Smooth muscle cell (in vitro differentiated cells): ENCODE measurements around the gene BDKRB2. TPM values are rescaled to one million over a fixed set of nuclear protein-coding genes. Genes with fewer than 3 reads are reported as not detected.

Experiments used
- DNase-seq: peaks from one replicate; lab custom pipeline; 2025; ENCODE audit not compliant: unreplicated experiment; lab: John Stamatoyannopoulos, UW
- H2AFZ ChIP-seq: fragments of 200-600 bp; sonication (generic); 2 replicates; pipeline ENCODE4 v1.6.0; 2016; ENCODE audit warnings: antibody characterized with exemption, low read depth, mild to moderate bottlenecking
- H3F3A ChIP-seq: fragments of 200-600 bp; sonication (generic); 2 replicates; pipeline ENCODE4 v1.6.0; 2017; ENCODE audit warnings: antibody characterized with exemption, low read depth
- H3K27ac ChIP-seq: fragments of 200-600 bp; sonication (generic); 2 replicates; pipeline ENCODE4 v1.5.1; 2016; ENCODE audit warnings: low read depth, mild to moderate bottlenecking
- H3K27me3 ChIP-seq: fragments of 200-600 bp; sonication (generic); 2 replicates; pipeline ENCODE4 v1.6.1; 2016; ENCODE audit warnings: low read depth, mild to moderate bottlenecking
- H3K36me3 ChIP-seq: fragments of 200-600 bp; sonication (generic); 2 replicates; pipeline ENCODE4 v1.5.1; 2016; ENCODE audit warnings: low read depth
- H3K4me1 ChIP-seq: fragments of 200-600 bp; sonication (generic); 2 replicates; pipeline ENCODE4 v1.5.1; 2016; ENCODE audit warnings: low read depth
- H3K4me2 ChIP-seq: fragments of 200-600 bp; sonication (generic); 2 replicates; pipeline ENCODE4 v1.6.0; 2016; ENCODE audit warnings: mild to moderate bottlenecking
- H3K4me3 ChIP-seq: fragments of 200-600 bp; sonication (generic); 2 replicates; pipeline ENCODE4 v1.5.1; 2016; ENCODE audit warnings: mild to moderate bottlenecking
- H3K79me2 ChIP-seq: fragments of 200-600 bp; sonication (generic); 2 replicates; pipeline ENCODE4 v1.6.0; 2016; ENCODE audit warnings: low read depth, mild to moderate bottlenecking
- H3K9ac ChIP-seq: fragments of 200-600 bp; sonication (generic); 2 replicates; pipeline ENCODE4 v1.6.0; 2016; ENCODE audit warnings: low read depth
- H3K9me3 ChIP-seq: fragments of 200-600 bp; sonication (generic); replicated peaks from 2 replicates; pipeline ENCODE4 v1.5.1; 2016; ENCODE audit warnings: low read depth
- H4K20me1 ChIP-seq: fragments of 200-600 bp; sonication (generic); 2 replicates; pipeline ENCODE4 v1.6.0; 2016; ENCODE audit warnings: low read depth
- WGBS: methylation state at CpG from one replicate; pipeline ENCODE4 v1.1.7; 2016; ENCODE audit warnings: low lambda C conversion rate; 5-methylcytosine and 5-hydroxymethylcytosine counted together
- polyA plus RNA-seq: library from polyadenylated mRNA; unstranded; fragments of >200 nt; fragmentation: Nextera tagmentation; extraction: Ambion mirVana; gene quantifications from 2 replicates; pipeline ENCODE4 v1.2.1, GENCODE V29; 2016
- total RNA-seq: library from RNA; depleted of rRNA; stranded (reverse); fragments of >200 nt; gene quantifications from 2 replicates; pipeline ENCODE4 v1.2.3, GENCODE V29; 2014
- TF ChIP-seq, protein P1 (sequence below): fragments of 200-600 bp; sonication (generic); IDR thresholded peaks from 2 replicates; pipeline ENCODE4 v1.5.1; 2017; ENCODE audit warnings: borderline replicate concordance, mild to moderate bottlenecking, antibody characterized with exemption; ENCODE audit not compliant: insufficient read depth, poor library complexity, severe bottlenecking

The BDKRB2 gene
- total and polyA plus RNA-seq, 2 experiments from 2014 or later: 10.4 to 16.9 TPM

DNA sequence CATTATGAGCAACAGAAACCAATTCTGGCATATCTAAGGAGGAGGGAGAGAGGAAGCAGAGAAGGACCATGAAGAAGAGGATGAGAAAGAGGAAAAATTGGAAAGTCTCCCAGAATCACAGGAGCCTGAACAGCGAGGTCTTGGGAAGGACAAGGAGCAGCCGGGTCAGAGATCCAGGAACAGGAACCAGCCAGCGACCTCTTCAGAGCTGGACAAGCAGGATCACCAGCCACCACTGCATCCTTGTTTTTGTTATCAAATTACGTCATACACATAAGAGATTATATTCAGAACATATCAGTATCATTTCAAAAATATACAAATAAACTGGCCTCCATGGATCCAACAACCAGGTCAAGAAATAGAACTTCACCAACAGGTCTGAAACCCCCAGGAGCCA, 22.1 kb upstream of the BDKRB2 start:
- TF ChIP-seq, protein P1, sequence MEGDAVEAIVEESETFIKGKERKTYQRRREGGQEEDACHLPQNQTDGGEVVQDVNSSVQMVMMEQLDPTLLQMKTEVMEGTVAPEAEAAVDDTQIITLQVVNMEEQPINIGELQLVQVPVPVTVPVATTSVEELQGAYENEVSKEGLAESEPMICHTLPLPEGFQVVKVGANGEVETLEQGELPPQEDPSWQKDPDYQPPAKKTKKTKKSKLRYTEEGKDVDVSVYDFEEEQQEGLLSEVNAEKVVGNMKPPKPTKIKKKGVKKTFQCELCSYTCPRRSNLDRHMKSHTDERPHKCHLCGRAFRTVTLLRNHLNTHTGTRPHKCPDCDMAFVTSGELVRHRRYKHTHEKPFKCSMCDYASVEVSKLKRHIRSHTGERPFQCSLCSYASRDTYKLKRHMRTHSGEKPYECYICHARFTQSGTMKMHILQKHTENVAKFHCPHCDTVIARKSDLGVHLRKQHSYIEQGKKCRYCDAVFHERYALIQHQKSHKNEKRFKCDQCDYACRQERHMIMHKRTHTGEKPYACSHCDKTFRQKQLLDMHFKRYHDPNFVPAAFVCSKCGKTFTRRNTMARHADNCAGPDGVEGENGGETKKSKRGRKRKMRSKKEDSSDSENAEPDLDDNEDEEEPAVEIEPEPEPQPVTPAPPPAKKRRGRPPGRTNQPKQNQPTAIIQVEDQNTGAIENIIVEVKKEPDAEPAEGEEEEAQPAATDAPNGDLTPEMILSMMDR: no peak
- 88% methylated on average over 4 of the region's 4 CpGs for WGBS

DNA sequence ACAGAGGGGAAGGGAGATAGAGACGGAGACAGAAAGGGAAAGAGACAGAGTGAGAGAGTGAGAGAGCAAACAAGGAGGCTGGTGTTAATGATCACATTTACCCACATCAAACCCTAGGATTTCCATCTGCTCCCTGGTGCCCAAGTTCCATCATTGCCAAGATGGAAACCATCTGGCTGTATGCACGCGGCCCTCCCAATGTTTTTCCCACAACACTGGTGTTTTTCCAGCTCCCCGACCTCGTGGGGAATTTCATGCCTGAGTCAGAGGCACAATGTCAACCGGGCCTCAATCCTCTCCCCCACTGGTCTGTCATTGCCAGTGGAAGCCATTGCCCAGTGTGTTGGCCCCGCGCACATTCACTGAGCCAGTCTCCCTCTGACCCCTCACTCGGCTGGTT, 19.9 kb upstream of the BDKRB2 start:
- no peak overlapping the region for H2AFZ ChIP-seq
- H3K27me3 ChIP-seq: no peaks in the 10 kb centered on the region
- no peak overlapping the region for H3K4me2 ChIP-seq
- DNase-seq: no peak
- 78% methylated on average over 9 of the region's 9 CpGs for WGBS
- no peak overlapping the region for H3K9ac ChIP-seq
- H3K36me3 ChIP-seq: no peaks in the 10 kb centered on the region
- TF ChIP-seq, protein P1: no peak
- H3K9me3 ChIP-seq: no peaks in the 10 kb centered on the region
- no peaks in the 10 kb centered on the region for H3K4me1 ChIP-seq
- no peaks in the 10 kb centered on the region for H4K20me1 ChIP-seq
- H3K79me2 ChIP-seq: no peaks in the 10 kb centered on the region
- H3K4me3 ChIP-seq: no peak overlapping the region
- H3K27ac ChIP-seq: no peak overlapping the region
- H3F3A ChIP-seq: no peaks in the 10 kb centered on the region

More for the DNA sequence above, 22.1 kb upstream of the BDKRB2 start:
- Histone ChIP-seq H3K4me3 (no peak overlapping the region), H4K20me1 (no peaks in the 10 kb centered on the region), H3K9me3 (no peaks in the 10 kb centered on the region), H3K79me2 (no peaks in the 10 kb centered on the region), H3K27me3 (no peaks in the 10 kb centered on the region), H3K4me2 (no peak overlapping the region), H3K27ac (no peak overlapping the region), H3K9ac (no peak overlapping the region), H2AFZ (no peak overlapping the region), H3K36me3 (no peaks in the 10 kb centered on the region), H3F3A (peaks cover 4% of the 10 kb centered on the region), H3K4me1 (peaks cover 12% of the 10 kb centered on the region)
- DNase-seq: no peak

DNA sequence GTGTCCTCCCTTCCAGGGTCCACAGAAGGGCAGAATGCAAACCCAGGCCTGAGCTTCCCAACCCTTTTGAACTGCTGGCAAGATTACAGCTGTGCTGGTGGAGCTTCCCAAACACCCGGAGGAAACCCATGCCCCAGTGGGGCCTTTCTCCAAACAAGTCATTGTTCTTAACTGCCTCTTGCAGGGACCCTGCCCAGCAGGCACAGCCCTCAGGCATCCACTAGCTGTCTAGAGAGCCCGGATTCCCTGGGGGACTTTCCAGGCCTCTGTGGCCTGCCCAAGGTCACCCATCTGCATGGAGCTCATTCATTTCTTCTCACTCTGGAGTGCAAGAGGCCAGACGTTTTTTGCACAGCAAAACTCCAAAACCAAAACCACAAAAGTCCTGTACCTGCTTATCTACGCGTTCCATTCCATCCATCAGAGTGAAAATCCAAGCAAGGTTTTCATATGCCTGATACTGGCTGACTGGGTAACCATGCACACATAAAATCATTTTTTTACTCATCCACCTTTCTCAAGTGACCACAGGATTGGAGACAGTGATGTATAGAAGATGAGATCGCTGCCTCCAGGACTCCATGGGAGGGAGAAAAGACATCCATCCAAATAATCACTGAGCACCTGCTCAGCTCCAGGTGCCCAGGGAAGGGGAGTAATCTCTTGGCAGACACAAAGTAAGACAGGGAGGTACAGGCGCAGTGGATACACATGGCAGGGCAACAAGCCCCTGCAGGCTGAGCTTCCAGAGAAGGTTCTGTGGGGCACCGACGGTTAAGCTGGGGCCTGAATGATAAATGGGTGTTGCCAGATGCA, 17.2 kb upstream of the BDKRB2 start:
- 83% methylated on average over 9 of the region's 9 CpGs for WGBS
- TF ChIP-seq, protein P1: no peak
- H2AFZ ChIP-seq: no peak overlapping the region

More for the DNA sequence above, 17.2 kb upstream of the BDKRB2 start:
- Histone ChIP-seq H3K4me2 (no peak overlapping the region), H3K9me3 (no peaks in the 10 kb centered on the region), H3K4me1 (peaks cover 4% of the 10 kb centered on the region), H3K27ac (no peak overlapping the region), H3K9ac (no peak overlapping the region), H3F3A (no peaks in the 10 kb centered on the region), H4K20me1 (no peaks in the 10 kb centered on the region), H3K4me3 (no peak overlapping the region), H3K27me3 (no peaks in the 10 kb centered on the region), H3K79me2 (no peaks in the 10 kb centered on the region), H3K36me3 (no peaks in the 10 kb centered on the region)
- DNase-seq: no peak
